HFFc6 (cell line): ENCODE data around the gene TIMM10. TPM values are rescaled to one million over a fixed set of nuclear protein-coding genes. Genes with fewer than 3 reads are reported as not detected.

Source experiments
- DNase-seq: peaks from one replicate; pipeline ENCODE4 v3.0.0-alpha.2; 2018
- H3K27ac Mint-ChIP-seq: 2 replicates; pipeline ENCODE4 v1.8.0; 2020; ENCODE audit warnings: mild to moderate bottlenecking, mixed read lengths
- H3K27me3 Mint-ChIP-seq: 2 replicates; pipeline ENCODE4 v1.8.0; 2021; ENCODE audit warnings: mild to moderate bottlenecking, moderate library complexity, mixed read lengths; ENCODE audit not compliant: insufficient read depth
- H3K36me3 Mint-ChIP-seq: 2 replicates; pipeline ENCODE4 v1.8.0; 2021; ENCODE audit warnings: low read depth, mixed read lengths
- H3K4me1 Mint-ChIP-seq: 2 replicates; pipeline ENCODE4 v1.8.0; 2020; ENCODE audit warnings: low read depth, mixed read lengths
- H3K4me3 Mint-ChIP-seq: 2 replicates; pipeline ENCODE4 v1.8.0; 2020; ENCODE audit warnings: mild to moderate bottlenecking, moderate library complexity, mixed read lengths
- H3K9me3 Mint-ChIP-seq: 2 replicates; pipeline ENCODE4 v1.8.0; 2020; ENCODE audit warnings: mild to moderate bottlenecking, mixed read lengths
- total RNA-seq, 6 experiments: library from RNA; stranded (reverse); fragmentation: NEBNext Ultra II Directional; extraction: Animal tissue kit (Norgen Biotek cat#: 25700); gene quantifications; 2 replicates in 1 of 6; 3 replicates in 5 of 6; pipeline ENCODE4 v1.2.3, GENCODE V29; 2021
- TF ChIP-seq, protein P1 (sequence below): fragments of 200-600 bp; sonication (generic); IDR thresholded peaks from 2 replicates; pipeline ENCODE4 v1.5.0; 2021; ENCODE audit warnings: antibody characterized with exemption, mild to moderate bottlenecking

Gene TIMM10
- total RNA-seq, 6 experiments from 2014 or later: 43.6 to 72.9 (median 58.4) TPM

DNA sequence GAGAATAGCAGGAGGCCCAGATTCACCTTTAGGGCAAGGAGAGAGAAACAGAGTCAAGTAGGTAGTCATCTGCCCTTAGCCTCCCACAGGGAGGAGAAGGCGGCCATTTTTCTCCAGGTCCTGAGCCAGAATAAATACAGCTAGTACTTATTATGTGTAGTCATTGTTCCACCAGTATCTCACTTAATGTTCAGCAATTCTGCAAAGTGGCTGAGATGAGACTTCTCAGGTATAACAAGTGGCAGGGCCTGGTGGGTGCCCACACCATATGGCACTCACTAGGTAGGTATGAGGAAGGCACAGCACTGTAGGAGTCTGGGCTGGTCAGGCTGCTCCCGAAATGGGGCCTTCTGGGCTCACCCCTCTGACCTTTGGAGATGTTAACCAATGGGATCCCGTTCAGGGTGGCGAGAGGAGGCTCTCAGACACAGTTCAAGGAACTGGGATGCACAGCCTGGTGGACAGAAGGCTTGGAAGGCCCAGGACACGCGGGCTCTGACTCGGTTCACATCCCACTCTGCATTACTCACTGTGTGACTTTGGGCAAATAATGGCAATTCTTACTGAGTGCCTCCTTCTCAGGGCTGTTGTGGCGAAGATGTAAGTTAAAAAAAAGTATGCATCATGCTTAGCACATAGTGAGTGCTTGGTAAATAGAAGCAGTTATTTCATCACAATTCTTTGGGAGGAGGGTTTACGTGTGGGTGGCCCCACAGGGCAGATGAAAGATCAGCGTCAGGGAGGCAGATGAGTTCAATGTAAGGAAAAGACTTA, 45.1 kb downstream of the TIMM10 start:
- no peak overlapping the region for H3K4me3 Mint-ChIP-seq
- peak overlapping the region; percentile 10; the same call in 1 of the 2 replicates for H3K27ac Mint-ChIP-seq
- H3K36me3 Mint-ChIP-seq: no peaks in the 10 kb centered on the region
- DNase-seq: no peak
- peaks cover 5% of the 10 kb centered on the region for H3K27me3 Mint-ChIP-seq
- H3K9me3 Mint-ChIP-seq: no peaks in the 10 kb centered on the region
- peaks cover 8% of the 10 kb centered on the region for H3K4me1 Mint-ChIP-seq
- TF ChIP-seq, protein P1, sequence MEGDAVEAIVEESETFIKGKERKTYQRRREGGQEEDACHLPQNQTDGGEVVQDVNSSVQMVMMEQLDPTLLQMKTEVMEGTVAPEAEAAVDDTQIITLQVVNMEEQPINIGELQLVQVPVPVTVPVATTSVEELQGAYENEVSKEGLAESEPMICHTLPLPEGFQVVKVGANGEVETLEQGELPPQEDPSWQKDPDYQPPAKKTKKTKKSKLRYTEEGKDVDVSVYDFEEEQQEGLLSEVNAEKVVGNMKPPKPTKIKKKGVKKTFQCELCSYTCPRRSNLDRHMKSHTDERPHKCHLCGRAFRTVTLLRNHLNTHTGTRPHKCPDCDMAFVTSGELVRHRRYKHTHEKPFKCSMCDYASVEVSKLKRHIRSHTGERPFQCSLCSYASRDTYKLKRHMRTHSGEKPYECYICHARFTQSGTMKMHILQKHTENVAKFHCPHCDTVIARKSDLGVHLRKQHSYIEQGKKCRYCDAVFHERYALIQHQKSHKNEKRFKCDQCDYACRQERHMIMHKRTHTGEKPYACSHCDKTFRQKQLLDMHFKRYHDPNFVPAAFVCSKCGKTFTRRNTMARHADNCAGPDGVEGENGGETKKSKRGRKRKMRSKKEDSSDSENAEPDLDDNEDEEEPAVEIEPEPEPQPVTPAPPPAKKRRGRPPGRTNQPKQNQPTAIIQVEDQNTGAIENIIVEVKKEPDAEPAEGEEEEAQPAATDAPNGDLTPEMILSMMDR: no peak

DNA sequence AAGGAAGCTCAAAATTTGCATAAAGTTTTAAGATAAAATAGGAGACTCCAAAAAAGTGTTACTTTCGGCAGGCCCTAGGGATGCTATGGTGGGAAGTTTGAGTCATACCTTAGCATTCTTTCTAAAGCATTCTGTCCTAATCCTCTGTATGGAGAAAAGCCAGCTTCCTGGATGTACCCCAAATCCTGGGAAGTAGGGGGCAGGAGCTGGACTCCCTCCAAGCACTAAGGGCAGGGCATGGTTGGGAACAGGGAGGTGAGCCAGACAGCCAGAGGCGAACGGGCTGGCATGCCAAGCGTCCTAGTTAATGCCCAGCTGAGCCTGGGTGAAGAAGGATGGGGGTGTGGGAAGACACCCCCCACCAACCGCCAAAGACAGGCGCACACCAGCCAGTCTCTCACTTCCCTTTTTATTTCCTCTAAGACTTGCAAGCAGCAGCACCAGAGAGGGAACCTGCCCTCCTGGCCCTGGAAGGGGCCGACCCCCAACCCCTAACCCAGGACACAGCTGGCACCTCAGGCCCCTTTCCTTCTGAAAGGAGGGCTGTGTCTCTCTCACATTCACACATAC, 46.3 kb downstream of the TIMM10 start:
- H3K4me1 Mint-ChIP-seq: peaks cover 6% of the 10 kb centered on the region
- no peak for DNase-seq
- TF ChIP-seq, protein P1: no peak
- no peaks in the 10 kb centered on the region for H3K36me3 Mint-ChIP-seq
- H3K27ac Mint-ChIP-seq: no peak overlapping the region
- H3K9me3 Mint-ChIP-seq: no peaks in the 10 kb centered on the region
- H3K4me3 Mint-ChIP-seq: no peak overlapping the region
- peaks cover 7% of the 10 kb centered on the region for H3K27me3 Mint-ChIP-seq

DNA sequence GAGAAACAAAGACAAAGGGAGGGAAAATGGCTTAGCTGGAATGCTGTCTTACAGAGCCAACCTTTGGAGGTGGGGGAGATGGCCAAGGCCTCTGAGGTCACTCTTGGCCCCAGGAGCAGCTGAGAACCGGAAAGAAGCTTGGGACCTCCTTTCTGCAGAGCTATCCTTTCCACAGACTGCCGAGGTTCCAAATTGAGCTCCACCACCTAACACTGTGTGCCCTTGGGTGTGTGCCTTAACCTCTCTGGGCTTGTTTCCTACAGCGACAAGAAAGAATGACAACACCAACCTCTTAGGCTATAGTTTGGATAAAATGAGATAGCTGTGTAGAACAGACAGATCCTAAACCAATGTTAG, 47.0 kb downstream of the TIMM10 start:
- DNase-seq: no peak

DNA sequence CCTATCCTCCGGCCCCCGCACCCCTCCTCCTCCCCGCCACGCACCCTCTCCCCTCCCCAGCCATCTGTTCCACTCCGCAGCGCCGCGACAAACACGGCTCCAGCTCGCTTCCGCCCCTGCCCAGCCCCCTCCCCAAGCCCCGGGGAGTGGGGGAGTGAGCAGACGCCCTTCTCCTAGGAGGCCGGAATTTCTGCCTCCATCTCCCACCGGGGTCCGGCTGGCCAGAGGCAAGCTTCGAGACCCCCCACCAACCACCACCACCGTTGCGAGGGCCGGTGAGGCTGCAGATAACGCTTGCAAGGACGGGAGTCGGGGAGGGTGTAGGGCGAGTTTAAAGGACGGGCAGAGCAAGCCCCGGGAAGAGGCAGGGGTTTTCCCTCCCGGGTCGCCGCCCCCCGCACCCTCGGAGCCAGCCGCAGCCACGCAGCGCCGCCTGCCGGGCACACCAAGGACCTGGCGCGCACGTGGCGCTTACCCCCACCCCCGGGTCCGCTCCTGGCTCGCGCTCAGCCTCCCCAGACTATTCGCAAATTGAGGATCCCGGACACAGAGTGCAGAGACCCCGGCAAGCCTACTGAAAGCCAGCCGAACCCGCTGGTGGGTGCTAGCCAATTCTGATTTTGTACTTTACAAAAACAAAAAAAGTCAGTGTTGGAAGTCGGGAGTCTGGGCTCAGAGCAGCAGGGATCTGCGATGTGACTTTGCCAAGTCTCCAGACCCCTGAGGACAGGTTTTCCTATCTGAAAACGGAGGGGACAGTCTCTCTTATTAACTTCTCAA, 47.6 kb downstream of the TIMM10 start:
- H3K27ac Mint-ChIP-seq: no peak overlapping the region
- H3K4me1 Mint-ChIP-seq: peaks cover 6% of the 10 kb centered on the region
- H3K4me3 Mint-ChIP-seq: peak overlapping the region; percentile 36; the same call in 1 of the 2 replicates
- H3K27me3 Mint-ChIP-seq: peaks cover 12% of the 10 kb centered on the region
- no peaks in the 10 kb centered on the region for H3K9me3 Mint-ChIP-seq
- DNase-seq: no peak
- no peaks in the 10 kb centered on the region for H3K36me3 Mint-ChIP-seq
- TF ChIP-seq, protein P1: peak; percentile 84

More for the DNA sequence above, 47.0 kb downstream of the TIMM10 start:
- Mint-ChIP-seq H3K4me1 (peaks cover 6% of the 10 kb centered on the region), H3K36me3 (no peaks in the 10 kb centered on the region), H3K27me3 (peaks cover 10% of the 10 kb centered on the region), H3K27ac (no peak overlapping the region), H3K9me3 (no peaks in the 10 kb centered on the region), H3K4me3 (no peak overlapping the region)
- TF ChIP-seq, protein P1: no peak

DNA sequence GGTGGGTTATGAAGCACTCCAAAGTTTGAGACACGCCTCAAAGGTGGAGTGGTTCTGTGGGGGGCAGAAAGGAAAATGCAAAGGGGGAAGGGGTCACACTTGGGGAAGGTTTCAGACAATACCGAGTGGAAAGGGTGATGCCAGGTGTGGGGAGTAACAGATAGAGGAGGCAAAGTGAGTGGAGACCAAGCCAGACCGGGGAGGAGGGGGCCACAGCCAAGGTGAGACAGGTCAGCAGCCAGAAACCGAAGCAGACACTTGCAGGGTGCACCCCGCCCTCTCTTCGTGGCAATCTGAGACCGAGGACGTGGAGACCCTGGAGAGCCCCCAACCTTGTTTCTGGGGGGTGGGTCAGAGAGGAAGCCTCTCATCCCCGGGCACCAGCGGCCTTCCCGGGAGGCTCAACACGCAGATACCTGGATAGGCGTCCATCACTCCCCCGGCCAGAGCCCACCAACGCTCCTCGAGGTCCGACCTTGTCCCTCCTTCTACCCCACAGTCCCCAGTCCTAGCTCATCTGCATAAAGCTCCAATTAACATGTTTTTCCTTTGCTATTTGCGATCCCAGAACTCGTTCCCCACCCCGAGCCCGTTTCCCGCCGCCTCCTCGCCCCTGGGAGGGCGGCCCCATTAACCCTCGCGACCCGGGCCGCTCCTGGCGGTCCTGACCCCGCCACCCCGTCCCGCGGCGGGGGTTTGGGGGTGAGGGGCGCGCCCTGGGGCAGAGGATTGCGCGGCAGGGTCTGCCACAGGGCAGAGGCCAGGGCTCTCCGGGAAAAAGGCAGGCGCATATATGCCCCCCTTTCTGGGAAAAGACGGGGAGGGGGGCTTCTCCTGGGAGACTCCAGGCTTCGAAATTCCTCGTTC, 48.4 kb downstream of the TIMM10 start:
- Mint-ChIP-seq H3K36me3 (no peaks in the 10 kb centered on the region), H3K4me3 (no peak overlapping the region), H3K27ac (no peak overlapping the region), H3K27me3 (peaks cover 16% of the 10 kb centered on the region), H3K4me1 (peaks cover 6% of the 10 kb centered on the region), H3K9me3 (no peaks in the 10 kb centered on the region)
- no peak for DNase-seq
- TF ChIP-seq, protein P1: no peak
